SK-N-MC (cell line): ENCODE data around the gene ARSB.

ENCODE experiments used
- EZH2 ChIP-seq: fragments of 200-600 bp; sonication (generic); IDR thresholded peaks from one replicate; pipeline ENCODE4 v1.6.1; 2017; ENCODE audit warnings: antibody characterized with exemption
- FOXP2 ChIP-seq: optimal IDR thresholded peaks from 2 replicates; pipeline ENCODE3; 2011; ENCODE audit warnings: mild to moderate bottlenecking, moderate library complexity; ENCODE audit not compliant: insufficient read depth; ENCODE audit errors: extremely low read length, control extremely low read depth
- POLR2AphosphoS5 ChIP-seq: IDR thresholded peaks from 2 replicates; pipeline ENCODE4 v1.6.1; 2012; ENCODE audit warnings: mild to moderate bottlenecking, low read depth, low read length, borderline replicate concordance

DNA sequence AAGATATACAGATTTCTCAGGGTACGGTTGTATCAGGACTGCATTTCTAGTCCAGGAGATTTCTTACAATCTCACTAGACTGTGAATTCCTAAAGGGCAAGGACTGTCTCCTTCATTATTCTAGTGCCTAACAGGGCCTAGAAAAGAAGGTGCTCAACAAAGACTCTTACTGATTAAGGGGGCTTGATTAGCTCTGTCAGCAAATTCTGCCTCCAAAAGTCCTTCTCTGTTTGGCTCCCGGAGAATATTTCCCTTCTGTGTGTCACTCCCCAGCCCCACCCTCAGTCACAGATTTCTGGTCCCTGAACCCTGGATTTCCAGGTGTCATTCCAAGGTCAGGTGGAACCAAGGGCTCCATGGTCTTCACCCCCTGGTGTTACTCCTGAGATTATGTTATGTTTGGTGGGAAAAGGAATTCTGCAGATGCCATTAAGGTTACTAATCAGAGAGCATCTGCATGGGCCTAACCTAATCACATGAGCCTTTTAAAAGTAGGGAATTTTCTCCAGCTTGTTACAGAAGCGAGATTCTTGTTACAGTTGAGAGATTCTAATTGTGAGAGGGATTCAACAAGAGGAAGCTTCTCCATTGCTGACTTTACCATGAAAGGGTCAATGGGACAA is 168.9 kb downstream of the ARSB start:
- no peak for TF ChIP-seq EZH2
- TF ChIP-seq POLR2AphosphoS5: no peak
- TF ChIP-seq FOXP2: no peak
